Endometrial microvascular endothelial cells (primary cell): ENCODE results near the gene CPZ. TPM values are rescaled to one million over a fixed set of nuclear protein-coding genes. Genes with fewer than 3 reads are reported as not detected.
"Not testable (repeated sequence)": the region's sequence is repeated elsewhere in the genome, so short reads cannot be mapped to it uniquely, and the experiment has no call there.

Experiments
- in situ Hi-C: cut with HindIII; loops from 2 replicates; pipeline ENCODE4 v1.10.0; 2017; ENCODE audit warnings: low sequenced_read_pairs, low pct_unique_long_range_greater_than_20kb; ENCODE audit errors: inconsistent ontology term
- total RNA-seq: library from RNA; depleted of rRNA; stranded (reverse); fragments of >200 nt; gene quantifications from one replicate; pipeline ENCODE4 v1.2.3, GENCODE V29; 2015; ENCODE audit errors: inconsistent ontology term

Gene CPZ
- total RNA-seq, 1 donor from 2014 or later = not detected

DNA sequence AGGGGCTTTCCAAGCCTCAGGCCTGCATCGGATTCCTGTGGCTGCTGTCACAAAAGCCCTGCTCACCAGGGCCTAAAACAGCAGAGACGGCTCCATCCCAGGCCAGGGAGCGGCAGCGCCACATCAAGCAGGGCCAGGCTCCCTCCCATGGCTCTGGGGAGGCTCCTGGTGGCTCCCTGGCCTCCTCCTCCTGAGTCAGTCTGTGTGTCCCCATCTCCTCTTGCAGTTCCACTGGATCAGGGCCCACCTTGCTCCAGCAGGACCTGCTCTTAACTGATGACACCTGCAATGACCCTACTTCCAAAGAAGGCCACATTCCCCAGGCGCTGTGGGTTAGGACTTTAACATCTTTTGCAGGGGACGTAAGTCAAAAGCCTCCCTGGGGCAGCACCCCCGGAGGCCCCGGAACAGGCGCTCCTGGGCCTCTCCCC lies 51.9 kb downstream of the CPZ start:
- in situ Hi-C loops = no loop called here

DNA sequence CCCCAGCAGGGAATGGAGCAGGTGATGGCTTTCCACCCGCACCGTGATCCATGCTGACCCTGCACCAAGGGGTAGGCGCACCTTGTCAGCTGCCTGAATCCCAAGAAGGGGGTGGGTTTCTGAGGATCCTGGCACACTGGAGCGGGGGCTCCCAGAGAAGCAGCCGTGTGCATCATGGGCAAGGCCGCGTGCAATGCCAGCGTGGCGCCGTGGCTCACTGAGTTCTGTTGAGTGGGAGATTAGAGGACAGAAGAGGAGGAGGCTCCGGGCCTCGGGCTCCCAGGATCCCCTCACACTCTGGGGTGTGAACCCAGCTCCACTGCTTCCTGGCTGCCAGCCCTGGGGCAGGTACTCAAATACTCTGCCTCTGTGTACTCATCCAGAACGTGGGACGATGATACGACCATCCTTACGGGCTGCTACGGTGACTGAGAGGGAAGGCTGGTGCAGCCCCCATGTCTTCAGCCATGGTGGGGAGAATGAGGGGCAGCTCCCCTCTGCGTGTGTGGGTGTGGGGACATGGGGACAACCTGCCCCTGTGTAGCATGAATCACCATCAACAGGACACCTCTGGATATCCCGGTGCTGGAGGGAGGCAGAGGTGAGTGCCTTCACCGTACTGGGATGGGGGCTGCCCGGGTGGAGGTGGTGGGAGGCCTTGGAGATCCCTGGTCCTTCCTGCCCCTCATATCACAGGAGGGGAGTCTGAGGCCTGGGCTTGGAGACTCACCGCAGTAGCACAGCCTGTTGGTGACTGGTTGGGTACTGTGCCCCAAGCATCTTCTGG lies 52.6 kb downstream of the CPZ start:
- in situ Hi-C loops = no loop called here

DNA sequence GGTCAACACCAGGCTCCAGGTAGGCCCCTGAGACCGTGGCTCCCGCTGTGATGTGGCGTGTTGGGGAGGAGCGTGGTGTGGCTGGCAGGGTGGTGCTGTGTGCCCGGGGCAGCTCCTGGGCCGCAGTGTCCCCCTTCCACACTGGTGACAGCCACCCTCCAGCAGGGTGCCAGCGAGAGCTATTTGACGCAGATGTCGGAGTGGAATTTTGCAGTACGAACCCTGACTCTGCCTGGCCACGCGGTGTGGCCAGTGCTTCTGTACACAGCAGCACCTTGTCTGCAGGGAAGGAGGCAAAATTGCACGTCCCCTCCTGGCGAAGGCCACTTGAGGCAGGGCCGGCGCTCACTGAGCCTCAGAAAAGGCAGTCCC lies 53.2 kb downstream of the CPZ start:
- in situ Hi-C loops = no loop called here

DNA sequence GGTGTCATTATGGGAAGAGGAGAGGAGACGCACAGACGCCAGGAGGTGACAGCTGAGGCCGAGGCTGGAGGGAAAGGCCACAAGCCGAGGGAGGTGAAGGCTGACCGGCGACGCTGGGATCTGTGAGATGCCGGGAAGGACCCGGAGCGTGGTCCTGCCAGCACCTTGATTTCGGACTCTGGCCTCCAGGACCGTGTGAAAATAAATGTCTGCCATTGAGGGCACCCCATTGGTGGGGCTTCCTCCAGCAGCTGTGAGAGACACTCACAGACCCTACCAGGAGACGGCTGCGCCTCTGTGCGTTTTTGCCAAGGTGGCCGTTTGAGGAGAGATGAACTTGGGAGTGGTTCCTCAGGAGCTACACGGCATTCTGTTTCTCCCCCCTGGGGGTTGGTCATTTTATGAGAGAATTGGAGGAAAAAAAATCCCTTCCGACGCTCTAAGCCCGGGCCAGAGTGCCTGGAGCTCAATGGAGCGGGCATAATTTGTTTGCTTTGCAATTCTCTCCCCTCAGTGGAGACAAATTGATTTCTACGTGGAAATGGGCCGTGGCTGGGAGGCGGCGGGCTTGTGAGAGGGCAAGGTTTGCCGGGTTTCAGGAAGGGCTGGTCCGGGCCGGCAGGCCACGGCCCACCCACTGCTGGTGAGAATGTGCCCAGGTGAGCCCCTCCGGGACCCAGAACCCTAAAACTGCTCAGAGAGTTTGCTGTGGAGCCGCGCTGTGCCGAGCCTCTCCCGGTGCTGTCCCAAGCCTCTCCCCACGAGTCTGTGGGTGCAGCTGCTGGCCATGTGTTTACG lies 53.9 kb downstream of the CPZ start:
- in situ Hi-C loops = no loop called here

DNA sequence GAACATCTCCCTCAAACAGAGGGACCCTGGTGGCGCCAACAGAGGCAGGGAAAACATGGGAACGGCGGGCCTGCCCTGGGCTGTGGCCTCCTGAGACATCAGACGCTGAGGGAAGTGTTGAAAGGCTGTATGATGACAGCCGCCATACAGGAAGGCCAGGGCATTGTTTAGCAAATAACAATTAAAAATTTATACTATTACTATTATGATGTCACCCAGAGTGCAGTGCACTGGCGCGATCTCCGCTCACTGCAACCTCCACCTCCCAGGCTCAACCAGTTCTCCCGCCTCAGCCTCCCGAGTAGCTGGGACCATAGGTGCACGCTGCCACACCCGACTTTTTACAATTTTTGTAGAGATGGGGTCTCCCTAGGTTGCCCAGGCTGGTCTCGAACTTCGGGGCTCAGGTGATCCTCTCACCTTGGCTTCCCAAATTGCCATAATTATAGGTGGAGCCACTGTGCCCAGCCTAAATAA lies 54.6 kb downstream of the CPZ start:
- in situ Hi-C loops = no loop called here

DNA sequence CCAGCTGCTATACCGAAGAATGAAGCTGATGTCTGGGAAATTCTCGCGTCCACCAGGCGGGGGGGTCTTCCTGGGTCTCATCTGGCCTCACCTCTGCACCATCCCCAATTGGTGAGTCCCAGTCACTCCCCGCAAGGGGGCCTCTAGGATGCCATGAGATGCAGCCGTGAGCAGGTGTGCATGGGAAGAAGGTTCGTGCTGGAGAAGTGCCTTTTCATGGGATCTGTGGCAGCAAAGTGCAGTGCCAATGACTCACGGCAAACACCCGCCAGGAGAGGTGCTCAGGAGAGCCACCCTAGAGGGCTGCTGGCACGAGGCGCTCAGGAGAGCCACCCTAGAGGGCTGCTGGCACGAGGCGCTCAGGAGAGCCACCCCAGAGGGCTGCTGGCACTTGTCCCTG lies 55.1 kb downstream of the CPZ start:
- in situ Hi-C loops = no loop called here

DNA sequence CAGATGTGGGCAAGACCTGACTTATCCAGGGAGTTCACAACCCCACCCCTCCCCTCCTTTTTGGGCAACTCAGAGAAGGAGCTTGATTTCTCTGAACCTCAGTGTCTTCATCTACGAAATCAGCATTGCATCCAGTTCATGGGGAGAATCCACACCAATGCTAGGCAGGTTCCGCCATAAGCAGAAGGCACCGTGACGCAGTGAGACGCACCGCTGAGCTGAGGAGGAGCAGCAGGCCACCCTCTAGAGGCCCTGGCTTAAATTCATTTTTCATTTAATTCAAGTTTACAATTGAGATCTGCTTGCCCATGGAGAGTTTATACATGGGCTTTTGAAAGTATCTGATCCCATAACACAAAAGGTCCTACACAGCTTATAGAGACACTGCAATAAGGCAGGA lies 55.7 kb downstream of the CPZ start:
- in situ Hi-C loops = no loop called here

DNA sequence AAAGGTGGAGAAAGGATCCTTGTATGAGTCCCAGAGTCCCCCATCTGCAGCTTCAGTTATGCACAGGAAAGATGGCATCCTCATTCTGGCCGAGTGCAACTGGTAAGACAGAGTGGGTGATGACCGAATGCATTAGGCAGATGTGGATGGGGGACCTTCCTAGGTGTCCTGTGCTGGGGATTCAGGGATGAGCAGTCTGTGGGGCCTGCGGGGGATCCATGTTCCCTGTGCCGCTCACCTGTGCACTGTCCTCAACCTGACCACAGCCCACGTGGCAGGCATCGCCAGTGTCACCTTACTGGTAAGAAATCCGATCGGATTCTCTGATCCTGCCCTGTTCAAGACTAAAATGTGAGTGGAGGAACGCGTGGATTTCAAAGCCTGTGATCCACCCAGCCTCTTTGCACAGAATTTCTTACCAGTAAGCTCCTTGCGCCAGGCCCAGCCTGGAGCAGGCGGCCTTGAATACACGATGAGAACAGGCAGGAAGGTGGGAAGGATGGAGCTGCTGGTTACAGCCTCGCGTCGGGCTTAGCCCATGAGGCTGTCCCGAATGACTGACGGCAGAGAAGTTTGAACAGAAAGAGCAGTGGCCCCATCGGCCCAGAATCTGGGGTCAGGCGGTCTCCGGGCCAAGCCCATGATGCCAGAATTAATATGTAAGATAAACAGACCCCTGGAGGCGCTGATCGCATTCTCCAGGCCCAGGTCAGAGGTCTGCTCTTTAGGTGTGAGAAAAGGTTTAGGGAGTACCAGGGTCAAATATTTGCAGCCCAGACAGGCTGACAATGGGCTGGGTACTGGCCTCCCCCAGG lies 56.5 kb downstream of the CPZ start:
- in situ Hi-C loops = no loop called here

DNA sequence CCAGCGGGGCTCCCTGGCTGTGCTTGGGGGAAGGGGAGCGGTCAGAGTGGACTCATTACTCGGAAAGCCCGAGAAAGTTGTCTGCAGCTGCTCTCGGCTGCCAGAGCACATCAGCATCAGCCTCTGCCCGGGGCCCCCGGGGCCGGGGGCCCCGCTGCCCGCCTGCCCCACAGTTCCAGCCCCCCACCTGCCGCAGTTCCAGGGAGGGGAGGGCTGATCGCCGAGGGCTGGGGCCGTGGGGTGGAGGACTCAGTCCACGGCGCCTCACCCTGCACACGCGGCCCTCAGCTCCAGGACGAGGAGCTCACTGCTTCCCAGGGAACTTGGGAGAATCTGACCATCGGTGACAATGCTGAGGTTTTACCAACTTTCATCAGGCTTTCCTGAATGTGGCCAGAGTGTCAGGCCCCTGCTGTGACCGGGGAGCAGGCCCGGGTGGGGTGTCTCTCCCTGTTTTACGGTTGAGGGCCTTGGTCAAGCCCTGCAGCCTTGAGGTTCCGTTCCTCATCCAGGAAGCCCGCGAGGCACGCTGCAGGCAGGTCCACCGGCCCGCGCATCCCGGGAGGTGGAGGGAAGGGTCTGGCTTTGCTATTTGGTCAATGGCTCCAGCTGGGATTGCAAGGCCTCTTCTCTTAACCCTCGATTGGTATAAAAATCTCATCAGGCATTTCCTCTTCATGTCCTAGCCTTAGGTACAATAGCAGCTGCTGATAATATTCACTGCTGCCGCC lies 57.2 kb downstream of the CPZ start:
- in situ Hi-C loops = no loop called here

DNA sequence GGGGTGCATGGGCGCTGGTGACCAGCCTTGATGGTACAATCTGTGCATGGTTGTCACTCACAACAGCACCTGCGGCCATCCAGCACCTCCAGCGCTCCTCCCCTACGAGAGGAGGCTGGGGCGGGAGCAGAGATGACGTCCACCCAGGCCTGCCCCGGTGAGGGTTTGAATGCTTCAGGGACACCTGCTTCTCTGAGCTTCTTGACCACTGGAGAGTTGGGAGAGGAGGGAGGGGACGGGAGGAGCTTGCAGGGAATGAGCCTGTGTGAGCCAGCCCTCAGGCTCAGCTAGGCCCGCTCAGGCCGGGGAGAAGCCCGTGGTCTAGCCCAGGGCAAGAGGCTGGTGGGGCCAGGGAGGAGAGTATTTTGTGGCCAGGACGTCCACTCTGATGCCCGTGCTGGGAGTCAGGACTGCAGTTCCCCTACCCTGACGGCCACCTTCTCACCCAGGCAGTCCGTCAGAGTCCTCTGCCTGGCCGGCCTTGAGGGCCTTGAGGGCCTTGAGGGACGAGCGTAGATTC lies 59.2 kb downstream of the CPZ start:
- in situ Hi-C loops = no loop called here

DNA sequence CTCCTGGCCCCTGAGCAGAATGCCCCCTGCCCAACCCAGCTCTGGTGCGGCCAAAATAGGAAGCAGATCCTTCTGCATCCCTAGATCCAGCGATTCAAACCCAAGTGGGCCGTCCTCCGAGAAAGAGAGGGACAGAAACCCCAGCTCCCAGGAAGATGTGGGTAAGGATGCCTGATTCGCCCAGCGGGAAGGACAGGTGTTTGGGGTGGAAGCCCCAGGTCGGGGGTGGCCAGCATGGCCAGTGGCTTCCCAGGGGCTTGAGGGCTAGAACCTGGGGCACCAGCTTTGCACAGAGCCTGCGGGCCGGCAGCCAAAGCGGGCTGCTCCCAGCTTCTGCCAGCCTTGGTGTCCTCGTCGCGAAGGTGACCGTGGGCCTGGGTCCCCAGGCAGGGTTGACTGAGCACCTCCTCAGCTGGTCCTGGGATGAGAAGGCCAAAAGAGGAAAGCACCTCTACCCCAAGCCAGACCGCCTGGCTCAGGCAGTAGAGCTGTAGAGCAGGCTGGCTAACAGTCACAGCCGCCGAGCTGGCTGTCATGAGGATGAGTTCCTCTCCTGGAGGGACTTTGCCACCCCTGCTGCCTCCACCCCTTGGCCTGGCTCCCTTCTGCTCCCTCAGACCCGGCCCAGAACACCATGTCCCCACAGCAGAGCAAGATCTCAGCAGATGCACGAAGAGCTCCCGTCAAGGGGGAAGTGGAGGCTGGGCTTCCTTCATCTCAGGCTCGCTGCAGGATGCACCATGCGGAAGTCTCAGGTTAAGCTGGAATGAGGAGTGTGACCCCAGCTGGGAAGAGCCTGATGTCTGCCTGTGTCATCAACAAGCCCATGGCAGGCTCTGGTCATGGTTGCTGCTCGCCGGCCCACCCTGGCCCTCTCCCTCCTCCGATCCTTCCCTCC lies 59.9 kb downstream of the CPZ start:
- in situ Hi-C loops = no loop called here

DNA sequence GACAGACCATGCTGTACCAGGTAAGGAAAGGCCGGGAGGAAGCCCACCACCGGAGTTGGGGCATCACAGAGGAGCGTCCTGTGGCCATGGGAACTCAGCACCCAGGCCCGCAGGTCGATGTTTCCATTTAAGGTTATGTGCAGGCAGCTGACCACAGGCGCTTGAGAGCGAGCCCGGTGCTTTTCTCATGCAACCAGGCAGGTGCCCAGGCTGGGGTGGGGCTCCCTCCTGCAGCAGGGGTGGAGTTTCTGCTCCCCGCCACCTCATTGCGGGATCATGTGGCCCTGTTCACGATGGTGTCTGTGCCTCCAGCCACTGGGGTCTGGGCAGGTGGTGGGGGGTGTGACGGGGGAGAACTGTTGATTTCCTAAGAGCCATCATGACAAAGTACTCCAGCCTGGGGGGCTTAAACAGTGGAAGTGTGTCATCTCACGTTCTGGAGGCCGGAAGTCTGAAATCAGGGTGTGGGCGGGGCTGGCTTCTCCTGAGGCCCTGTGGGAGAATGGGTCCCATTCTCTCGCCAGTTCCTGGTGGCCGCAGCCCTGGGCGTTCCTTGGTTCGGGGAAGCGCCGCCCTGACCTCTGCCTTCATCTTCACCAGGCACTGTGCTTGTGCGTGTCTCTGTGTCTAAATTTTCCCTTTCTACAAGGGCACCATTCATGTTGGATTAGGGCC lies 60.9 kb downstream of the CPZ start:
- in situ Hi-C loops = no loop called here

DNA sequence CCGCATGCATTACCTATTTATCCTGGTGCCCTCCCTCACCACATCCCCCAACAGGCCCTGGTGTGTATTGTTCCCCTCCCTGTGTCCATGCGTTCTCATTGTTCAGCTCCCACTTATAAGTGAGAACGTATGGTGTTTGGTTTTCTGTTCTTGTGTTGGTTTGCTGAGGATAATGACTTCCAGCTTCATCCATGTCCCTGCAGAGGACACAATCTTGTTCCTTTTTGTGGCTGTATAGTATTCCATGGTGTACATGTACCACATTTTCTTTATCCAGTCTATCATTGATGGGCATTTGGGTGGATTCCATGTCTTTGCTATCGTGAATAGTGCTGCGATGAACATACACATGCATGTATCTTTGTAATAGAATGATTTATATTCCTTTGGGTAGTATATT lies 61.6 kb downstream of the CPZ start:
- in situ Hi-C loops = not testable (repeated sequence)

DNA sequence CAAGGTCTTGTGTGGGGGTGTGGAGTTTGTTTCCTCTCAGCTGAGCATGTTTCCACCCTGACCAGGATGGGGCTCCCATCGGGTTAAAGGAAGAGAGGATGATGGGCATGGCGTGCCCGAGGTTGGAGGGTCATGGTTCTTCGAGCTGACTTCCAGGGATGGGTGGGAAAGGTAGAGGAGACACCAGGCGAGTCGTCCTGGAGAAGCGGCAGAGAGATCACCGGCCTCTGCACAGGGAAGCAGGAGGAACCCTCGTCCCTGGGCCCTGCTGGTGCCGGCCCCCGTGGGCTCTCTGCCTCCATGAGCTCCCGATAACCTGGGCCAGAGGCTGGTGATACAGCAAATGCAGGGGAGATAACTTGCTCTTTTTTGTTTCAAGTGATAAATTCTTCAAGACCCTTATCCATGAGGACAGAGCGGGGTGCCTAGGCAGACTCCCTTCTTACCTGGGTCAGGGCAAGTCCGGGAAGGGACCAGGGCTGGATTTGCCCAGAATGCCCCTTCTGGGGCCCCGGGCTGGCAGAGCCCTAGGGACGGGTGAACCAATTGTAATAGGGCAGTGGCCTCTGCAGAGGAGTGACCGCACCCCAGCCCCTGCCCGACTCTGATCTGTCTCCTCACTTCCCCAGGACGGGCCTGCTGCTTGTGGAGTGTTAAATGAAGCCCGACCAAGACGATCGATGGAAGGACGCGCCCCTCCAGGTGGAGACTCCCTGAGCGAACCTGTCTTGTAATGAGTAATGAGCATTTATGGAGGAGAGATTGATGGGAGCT lies 63.0 kb downstream of the CPZ start:
- in situ Hi-C loops = no loop called here

DNA sequence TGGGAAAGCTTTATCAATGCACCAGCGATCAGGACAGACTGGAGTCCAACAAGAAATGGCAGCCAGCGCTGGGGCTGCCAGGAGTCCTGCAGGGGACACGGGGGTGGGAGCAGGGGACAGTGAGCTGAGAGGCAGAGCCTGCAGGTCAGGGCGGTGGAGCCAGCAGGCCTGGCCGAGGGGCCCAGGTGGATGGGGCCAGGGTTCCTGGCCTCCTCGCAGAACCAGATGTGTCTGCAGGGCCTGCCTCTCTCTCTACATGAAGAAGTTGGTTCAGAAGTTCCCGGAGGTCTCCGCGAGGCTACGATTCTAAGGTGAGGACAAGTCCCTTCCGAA lies 63.6 kb downstream of the CPZ start:
- in situ Hi-C loops = no loop called here

DNA sequence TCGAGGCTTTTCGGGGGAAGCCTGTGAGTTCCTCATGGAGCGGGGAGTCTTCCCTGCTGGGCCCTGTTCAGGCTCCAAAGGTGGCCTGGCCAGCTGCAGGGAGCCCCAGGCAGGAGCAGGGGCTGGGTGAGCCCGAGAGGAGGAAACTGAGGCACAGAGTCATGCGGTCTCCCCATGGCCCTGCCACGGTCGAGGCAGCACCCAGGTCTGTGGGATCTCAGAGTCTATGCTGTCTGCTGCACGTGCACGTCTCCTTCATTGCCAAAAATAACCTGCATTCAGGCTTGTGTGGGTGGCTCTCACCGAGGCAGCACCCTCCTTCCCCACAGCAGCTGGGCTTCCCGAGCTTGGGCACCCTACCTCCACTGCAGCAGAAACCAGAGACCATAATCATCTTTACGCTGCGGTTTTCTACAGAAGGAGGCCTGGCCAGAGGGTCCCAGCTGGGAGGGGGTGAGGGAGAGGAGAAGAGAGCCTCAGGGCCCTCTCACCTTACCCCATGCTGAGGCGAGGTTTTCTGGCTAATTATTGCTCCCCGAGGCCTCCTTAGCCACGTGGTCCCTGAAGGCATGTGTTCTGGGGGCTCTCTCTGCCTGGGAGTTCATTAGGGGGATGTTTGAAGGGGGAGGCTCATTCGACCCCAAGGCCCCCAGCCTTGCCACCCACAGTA lies 64.3 kb downstream of the CPZ start:
- in situ Hi-C loops = no loop called here
